Heart right ventricle (tissue), 16 donors: Measurements from ENCODE around the gene MRTFA. TPM values are rescaled to one million over a fixed set of nuclear protein-coding genes. Genes with fewer than 3 reads are reported as not detected.

ENCODE experiments used
- ATAC-seq, 8 donors: fragments of 200-7000 bp; cut with Tn5 transposase; one replicate each; pipeline ENCODE4 v1.9.1; 2020; ENCODE audit warnings: mild to moderate bottlenecking in 8 of 8, moderate library complexity in 8 of 8, moderate number of reproducible peaks in 1 of 8
- DNase-seq, 2 donors: peaks; one replicate each; pipeline ENCODE4 v3.0.0-alpha.2; 2020
- H3K27ac ChIP-seq, 10 donors: fragments of 200-600 bp; sonication (generic) in 2 of 10; one replicate each; pipeline versions ENCODE4 v1.5.0 to v1.8.0; 2020 to 2022; ENCODE audit warnings: mild to moderate bottlenecking in 3 of 10
- H3K27me3 ChIP-seq, 7 donors: fragments of 200-600 bp; one replicate each; pipeline ENCODE4 v1.8.0; 2021 to 2022; ENCODE audit warnings: mild to moderate bottlenecking in 2 of 7
- H3K36me3 ChIP-seq, 9 donors: fragments of 200-600 bp; sonication (generic) in 1 of 9; one replicate each; pipeline versions ENCODE4 v1.5.0 to v1.8.0; 2020 to 2022; ENCODE audit warnings: mild to moderate bottlenecking in 2 of 9
- H3K4me1 ChIP-seq, 9 donors: fragments of 200-600 bp; sonication (generic) in 1 of 9; one replicate each; pipeline versions ENCODE4 v1.5.0 to v1.8.0; 2020 to 2022; ENCODE audit warnings: mild to moderate bottlenecking in 4 of 9
- H3K4me3 ChIP-seq, 10 donors: fragments of 200-600 bp; sonication (generic) in 2 of 10; one replicate each; pipeline versions ENCODE4 v1.5.0 to v1.8.0; 2020 to 2022; ENCODE audit warnings: mild to moderate bottlenecking in 7 of 10, moderate library complexity in 2 of 10
- H3K9me3 ChIP-seq, 11 donors: fragments of 200-600 bp in 10 of 11; sonication (generic) in 2 of 11; one replicate each; pipeline versions ENCODE4 v1.5.0 to v1.8.0; 2013 to 2022; ENCODE audit warnings: mild to moderate bottlenecking in 2 of 11, control low read depth in 1 of 11, moderate library complexity in 1 of 11
- WGBS, 2 donors: extraction: QIAGEN DNeasy Blood & Tissue Kit; methylation state at CpG; one replicate each; pipeline ENCODE4 v1.1.7; 2013; ENCODE audit warnings: inconsistent platforms in 1 of 2; 5-methylcytosine and 5-hydroxymethylcytosine counted together
- intact Hi-C, 10 donors: fragments of 100-400 bp; cut with DNase I; formaldehyde crosslinking; loops; one replicate each; pipeline versions ENCODE4 v1.11.1 to v1.14.2; 2022
- polyA plus RNA-seq, 2 donors: library from polyadenylated mRNA; stranded (reverse); fragments of 200-250 nt; gene quantifications; one replicate each; pipeline ENCODE4 v1.2.3, GENCODE V29; 2013
- total RNA-seq, 10 donors: library from RNA; stranded (reverse); fragmentation: NEBNext Ultra II Directional in 3 of 10; extraction: Animal tissue kit (Norgen Biotek cat#: 25700) in 3 of 10; gene quantifications; one replicate each; pipeline versions ENCODE4 v1.2.1 to v1.2.4, GENCODE V29; 2021 to 2023
- TF ChIP-seq, protein P1 (sequence below), 9 donors: fragments of 200-600 bp; sonication (generic) in 2 of 9; IDR thresholded peaks; one replicate each; pipeline versions ENCODE4 v1.5.0 to v1.8.0; 2021 to 2022; ENCODE audit warnings: antibody characterized with exemption in 9 of 9, mild to moderate bottlenecking in 5 of 9, moderate library complexity in 1 of 9
- donor health status: Arrhythmogenic right ventricular cardiomyopathy.
- donor health status: ischemic (EF 13 %, LVEDD 7.1; RV severe dilation, severe dysfunction).
- donor health status: healthy with polysubstance abuse.
- donor health status: DM: no; HTN: yes; CAD: no.
- donor health status: DM: no; HTN: no; CAD: no.
- donor health status: ischemic (EF 25% LVEDD 6.9; RV normal size, moderate dysfunction).
- donor health status: ischemic (EF 25% LVEDD 5.7; RV mildly dilated, moderate dysfunction).
- donor health status: healthy.
- donor health status: DM: yes; HTN: yes; CAD: no.
- donor health status: Ischemic cardiomyopathy.
- donor health status: ischemic (EF 35%, LVEDD 5.7; RV mildly dilated, moderate dysfunction).
- donor health status: nonischemic (EF 11% LVEDD 7.7; RV severe dilation, severe dysfunction).
- donor health status: DM: yes; HTN: yes; CAD: no.
- donor health status: PGD.
- donor health status: ischemic (EF 29% LVEDD 5.4; RV normal size, mild dysfunction).
- donor health status: nonischemic (EF 23%, LVEDD 6.1; RV moderate dilation, normal function).

Gene MRTFA
- total and polyA plus RNA-seq, 12 donors, result 13.2 to 30.9 (median 18.9) TPM

DNA sequence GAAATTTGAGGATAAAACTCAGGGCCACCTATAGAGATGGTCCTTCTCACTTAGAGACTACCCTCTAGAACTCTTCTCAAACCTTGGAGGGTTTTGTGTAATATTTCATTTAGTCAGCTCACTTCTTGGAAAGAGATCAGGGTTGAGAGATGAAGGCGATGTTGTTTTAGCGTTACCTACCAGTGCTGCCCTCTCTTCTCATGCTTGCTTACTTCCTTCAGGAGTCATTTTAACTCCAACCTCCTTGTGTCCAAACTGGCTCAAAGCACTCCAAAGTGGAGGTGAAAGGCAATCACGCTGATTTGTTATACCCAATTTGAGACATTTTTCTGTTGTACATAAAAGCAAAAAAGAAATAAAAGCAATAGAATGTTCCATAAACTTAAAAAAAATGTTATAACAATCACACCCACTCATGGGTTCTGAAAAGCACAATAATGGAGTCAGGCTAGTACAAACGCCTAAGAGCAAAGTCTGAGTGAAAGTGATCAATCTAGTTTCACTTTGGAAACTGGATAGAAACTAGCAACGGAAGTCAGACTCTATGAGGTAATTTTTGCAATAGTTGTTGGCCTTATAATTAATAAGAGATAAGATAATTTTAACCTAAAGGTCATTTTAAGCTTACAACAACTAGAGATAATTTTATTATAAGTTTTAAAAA lies 117.1 kb downstream of the MRTFA start:
- H3K27ac ChIP-seq, result peak overlapping the region in 1 of 10 donors; percentile 74
- H3K27me3 ChIP-seq, result no peaks in the 10 kb centered on the region
- intact Hi-C loops, result loop anchor here in 2 of 10 donors (5.0 to 10.0 kb wide), 2 partner anchors 75 to 123 kb away; no protein-coding TSS in a partner anchor
- H3K4me3 ChIP-seq, result no peak overlapping the region
- ATAC-seq, result no peak
- no peak for DNase-seq
- peaks cover 0 to 7% (median 0%) of the 10 kb centered on the region in 11 donors for H3K9me3 ChIP-seq
- TF ChIP-seq, protein P1, sequence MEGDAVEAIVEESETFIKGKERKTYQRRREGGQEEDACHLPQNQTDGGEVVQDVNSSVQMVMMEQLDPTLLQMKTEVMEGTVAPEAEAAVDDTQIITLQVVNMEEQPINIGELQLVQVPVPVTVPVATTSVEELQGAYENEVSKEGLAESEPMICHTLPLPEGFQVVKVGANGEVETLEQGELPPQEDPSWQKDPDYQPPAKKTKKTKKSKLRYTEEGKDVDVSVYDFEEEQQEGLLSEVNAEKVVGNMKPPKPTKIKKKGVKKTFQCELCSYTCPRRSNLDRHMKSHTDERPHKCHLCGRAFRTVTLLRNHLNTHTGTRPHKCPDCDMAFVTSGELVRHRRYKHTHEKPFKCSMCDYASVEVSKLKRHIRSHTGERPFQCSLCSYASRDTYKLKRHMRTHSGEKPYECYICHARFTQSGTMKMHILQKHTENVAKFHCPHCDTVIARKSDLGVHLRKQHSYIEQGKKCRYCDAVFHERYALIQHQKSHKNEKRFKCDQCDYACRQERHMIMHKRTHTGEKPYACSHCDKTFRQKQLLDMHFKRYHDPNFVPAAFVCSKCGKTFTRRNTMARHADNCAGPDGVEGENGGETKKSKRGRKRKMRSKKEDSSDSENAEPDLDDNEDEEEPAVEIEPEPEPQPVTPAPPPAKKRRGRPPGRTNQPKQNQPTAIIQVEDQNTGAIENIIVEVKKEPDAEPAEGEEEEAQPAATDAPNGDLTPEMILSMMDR (IDR thresholded peaks at IDR 0.05), result no peak
- H3K36me3 ChIP-seq, result peaks cover 0 to 31% (median 0%) of the 10 kb centered on the region in 9 donors
- peaks cover 0 to 20% (median 0%) of the 10 kb centered on the region in 9 donors for H3K4me1 ChIP-seq
- WGBS, 2 donors, result 82 to 85% methylated on average over 5 of the region's 5 CpGs

DNA sequence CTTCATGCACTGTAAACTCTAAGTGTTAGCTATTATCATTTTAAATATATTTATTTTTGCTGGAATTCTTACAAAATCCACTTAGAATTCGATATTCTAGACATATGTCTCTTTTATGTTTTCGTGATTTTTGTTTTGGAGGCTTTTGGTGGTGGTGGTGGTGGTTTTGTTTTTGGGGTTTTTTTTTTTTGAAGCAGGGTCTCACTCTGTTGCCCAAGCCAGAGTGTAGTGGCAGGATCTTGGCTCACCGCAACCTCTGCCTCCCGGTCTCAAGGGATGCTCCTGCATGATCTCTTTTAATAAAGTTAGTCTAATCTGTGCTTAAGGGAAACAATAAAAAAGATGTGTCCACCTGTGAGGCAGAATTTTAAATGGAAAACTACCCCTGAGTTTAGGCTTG lies 117.7 kb downstream of the MRTFA start:
- intact Hi-C loops, result loop anchor here in 2 of 10 donors (5.0 to 10.0 kb wide), 2 partner anchors 76 to 123 kb away; no protein-coding TSS in a partner anchor
- H3K36me3 ChIP-seq, result peaks cover 0 to 32% (median 0%) of the 10 kb centered on the region in 9 donors
- peaks cover 0 to 21% (median 0%) of the 10 kb centered on the region in 9 donors for H3K4me1 ChIP-seq
- no peak for DNase-seq
- TF ChIP-seq, protein P1 (IDR thresholded peaks at IDR 0.05), result no peak
- H3K4me3 ChIP-seq, result no peak overlapping the region
- peaks cover 0 to 7% (median 0%) of the 10 kb centered on the region in 11 donors for H3K9me3 ChIP-seq
- H3K27ac ChIP-seq, result peak overlapping the region in 1 of 10 donors; percentile 74
- H3K27me3 ChIP-seq, result no peaks in the 10 kb centered on the region
- WGBS, 2 donors, result 90 to 97% methylated on average over 4 of the region's 4 CpGs
- ATAC-seq, result no peak

DNA sequence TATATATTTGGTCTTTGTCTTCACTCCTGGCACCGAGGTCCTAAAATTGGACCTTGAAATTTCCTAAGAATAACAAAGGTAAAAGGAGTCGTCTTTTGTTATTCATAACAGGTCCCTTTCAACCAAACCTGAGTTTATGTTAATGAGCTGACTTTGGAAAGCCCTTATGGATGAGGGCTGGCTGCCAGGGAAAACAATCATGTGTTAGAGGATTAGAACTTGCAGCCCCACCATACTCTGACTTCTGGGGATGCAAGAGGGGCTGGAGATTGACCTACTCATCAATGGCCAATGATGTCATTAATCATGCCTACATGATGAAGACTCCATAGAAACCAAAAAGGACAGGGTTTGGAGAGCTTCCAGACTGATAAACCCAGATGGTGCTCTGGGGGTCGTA lies 118.9 kb downstream of the MRTFA start:
- Histone ChIP-seq H3K27ac (no peak overlapping the region), H3K9me3 (peaks cover 0 to 7% (median 0%) of the 10 kb centered on the region in 11 donors), H3K4me1 (peaks cover 0 to 33% (median 7%) of the 10 kb centered on the region in 9 donors), H3K27me3 (no peaks in the 10 kb centered on the region), H3K36me3 (peaks cover 0 to 31% (median 0%) of the 10 kb centered on the region in 9 donors), H3K4me3 (no peak overlapping the region)
- 67 to 79% methylated on average over 3 of the region's 3 CpGs for WGBS, 2 donors
- DNase-seq, result no peak
- TF ChIP-seq, protein P1 (IDR thresholded peaks at IDR 0.05), result no peak
- intact Hi-C loops, result loop anchor here in 2 of 10 donors (5.0 to 10.0 kb wide), 2 partner anchors 77 to 125 kb away; no protein-coding TSS in a partner anchor
- no peak for ATAC-seq

DNA sequence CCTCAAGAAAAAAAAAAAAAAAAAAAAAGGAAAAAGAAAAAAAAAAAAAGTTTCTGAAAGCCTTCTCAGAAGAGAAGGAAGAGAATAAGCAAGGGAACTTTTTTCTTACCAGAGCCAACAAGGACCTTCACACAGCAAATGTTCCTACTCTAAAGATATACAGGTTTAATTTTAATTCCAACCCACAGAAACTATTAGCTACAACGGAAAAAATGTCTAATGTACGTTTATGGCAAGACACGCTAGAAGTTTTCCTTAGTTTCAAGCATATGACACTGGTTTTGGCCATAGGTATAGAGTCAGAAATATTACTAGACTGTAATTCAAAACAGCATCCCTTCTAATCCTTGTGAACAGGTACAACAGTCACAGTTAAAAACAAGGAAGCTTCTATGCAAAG lies 120.1 kb downstream of the MRTFA start:
- DNase-seq (no peak), ATAC-seq (no peak)
- Histone ChIP-seq H3K27ac (no peak overlapping the region), H3K4me1 (peaks cover 4 to 44% (median 20%) of the 10 kb centered on the region in 9 donors), H3K9me3 (peaks cover 0 to 7% (median 0%) of the 10 kb centered on the region in 11 donors), H3K27me3 (no peaks in the 10 kb centered on the region), H3K36me3 (peaks cover 0 to 22% (median 0%) of the 10 kb centered on the region in 9 donors), H3K4me3 (no peak overlapping the region)
- intact Hi-C loops, result loop anchor here in 2 of 10 donors (5.0 to 10.0 kb wide), 2 partner anchors 78 to 126 kb away; no protein-coding TSS in a partner anchor
- WGBS, 2 donors, result 76 to 78% methylated on average over 3 of the region's 3 CpGs
- TF ChIP-seq, protein P1 (IDR thresholded peaks at IDR 0.05), result no peak
